NOMO-1 treated with DMSO at 0.1 percent for 48 hours (cell line): ENCODE results near the gene KNCN.

ENCODE experiments used
- DNase-seq: peaks from one replicate; lab custom pipeline; 2025; ENCODE audit not compliant: unreplicated experiment; lab: John Stamatoyannopoulos, UW

The KNCN gene

DNA sequence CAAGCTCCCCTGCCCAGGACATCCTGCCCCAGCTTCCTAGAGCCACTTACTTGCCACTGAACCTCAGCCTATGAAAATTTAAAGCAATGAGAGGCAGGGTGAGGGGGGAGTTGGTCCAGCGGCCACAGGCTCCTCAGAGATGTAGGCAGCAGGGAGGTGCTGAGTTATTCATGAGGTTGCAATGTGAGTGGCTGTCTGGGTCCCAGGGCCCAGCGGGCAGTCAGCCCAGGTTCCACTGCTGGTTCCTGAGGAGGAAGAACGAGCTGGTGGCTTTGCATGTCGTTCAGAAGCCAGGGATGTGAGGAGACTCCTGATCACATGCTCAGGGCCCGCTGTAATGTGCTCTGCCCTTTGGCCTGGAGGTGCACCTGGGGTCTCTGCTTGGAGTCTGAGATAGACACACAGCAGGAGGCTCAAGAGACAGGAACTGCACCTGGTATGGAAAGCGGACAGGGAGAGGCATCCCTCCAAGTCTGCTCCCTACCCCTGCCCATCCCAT, at the start of gene KNCN:
Gene KNCN, minus strand, starts transcription at position 51 of the 499 bp plus-strand sequence. CDS start 432 bp downstream, outside the sequence.
- DNase-seq, result no peak

GRCh38 chr1:46599059-46599970, 47.9 kb upstream of the KNCN start:
- DNase-seq, result no peak

GRCh38 chr1:46596846-46597245, 45.4 kb upstream of the KNCN start:
- no peak for DNase-seq

GRCh38 chr1:46596036-46596435, 44.6 kb upstream of the KNCN start:
- DNase-seq, result no peak

DNA sequence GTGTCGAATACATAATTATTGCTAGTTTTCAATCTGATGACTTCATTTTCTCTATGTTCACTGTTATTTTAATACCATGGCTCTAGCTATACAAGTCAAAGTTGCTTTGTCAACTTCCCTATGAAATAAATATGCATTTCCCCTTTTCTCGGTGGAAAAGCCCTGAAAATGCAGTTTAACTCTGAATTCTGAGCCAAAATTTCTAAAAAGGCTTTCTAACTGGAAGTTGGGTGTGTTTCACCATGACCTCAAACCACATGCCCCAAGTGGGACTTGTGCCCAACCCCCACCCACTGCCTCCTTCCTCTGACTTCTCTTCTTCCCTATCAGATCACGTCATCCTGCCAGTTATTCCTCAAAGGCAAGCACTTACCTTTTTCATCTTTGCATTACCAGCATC, 43.7 kb upstream of the KNCN start:
- DNase-seq, result peak; percentile 80

GRCh38 chr1:46594063-46594462, 42.6 kb upstream of the KNCN start:
- peak; percentile 17 for DNase-seq

- DNase-seq, result no peak
Observed at GRCh38 chr1:46592823-46593222, 41.4 kb upstream of the KNCN start.

GRCh38 chr1:46589529-46589928, 38.1 kb upstream of the KNCN start:
- DNase-seq, result no peak

DNA sequence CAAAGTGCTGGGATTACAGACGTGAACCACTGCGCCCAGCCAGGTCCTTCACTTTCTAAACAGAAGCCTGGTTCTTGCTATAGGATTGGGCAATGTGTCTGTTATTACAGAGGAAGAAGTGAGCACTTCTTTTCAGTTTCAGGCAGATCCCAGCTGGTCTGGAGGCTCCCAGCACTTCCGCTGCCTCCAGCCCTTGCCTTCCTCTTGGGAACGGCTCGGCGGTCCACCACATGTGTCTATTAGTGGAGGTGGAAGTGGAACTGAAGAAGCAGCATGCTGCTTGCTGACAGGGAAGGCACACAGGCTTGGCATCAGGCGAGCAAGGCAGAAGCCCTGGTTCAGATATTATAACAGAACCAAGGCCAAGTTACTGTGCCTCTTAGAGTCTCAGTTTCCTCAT, 35.6 kb upstream of the KNCN start:
- DNase-seq, result peak; percentile 91

DNA sequence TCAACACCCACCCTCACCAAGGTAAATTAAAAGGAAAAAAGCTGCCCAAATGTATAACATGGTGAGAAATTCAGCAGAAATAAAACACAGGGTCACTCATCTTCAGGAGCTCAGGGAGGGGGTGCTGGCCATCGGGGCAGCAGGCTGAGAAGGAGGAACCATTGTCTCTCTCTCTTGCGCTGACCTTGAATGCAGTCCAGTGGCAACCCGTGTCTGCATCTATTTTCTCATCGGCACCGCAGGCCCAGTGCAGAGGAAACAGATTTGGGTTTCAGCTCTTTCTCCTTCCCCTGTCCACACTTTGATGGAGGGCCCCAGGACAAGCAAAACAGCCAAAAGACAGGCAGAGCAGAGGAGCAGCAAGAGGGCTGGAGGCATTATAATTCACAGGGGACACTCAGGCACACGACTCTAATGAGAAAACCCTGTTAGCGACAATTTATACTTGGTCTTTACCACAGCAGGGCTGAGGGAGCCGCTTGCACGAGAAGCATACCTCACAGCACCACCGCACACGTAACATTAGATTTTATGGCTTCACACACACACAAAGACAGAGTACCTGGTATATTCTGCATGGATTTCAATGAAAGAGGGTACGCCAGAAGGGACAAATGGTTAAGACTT, 34.0 kb upstream of the KNCN start:
- no peak for DNase-seq

DNA sequence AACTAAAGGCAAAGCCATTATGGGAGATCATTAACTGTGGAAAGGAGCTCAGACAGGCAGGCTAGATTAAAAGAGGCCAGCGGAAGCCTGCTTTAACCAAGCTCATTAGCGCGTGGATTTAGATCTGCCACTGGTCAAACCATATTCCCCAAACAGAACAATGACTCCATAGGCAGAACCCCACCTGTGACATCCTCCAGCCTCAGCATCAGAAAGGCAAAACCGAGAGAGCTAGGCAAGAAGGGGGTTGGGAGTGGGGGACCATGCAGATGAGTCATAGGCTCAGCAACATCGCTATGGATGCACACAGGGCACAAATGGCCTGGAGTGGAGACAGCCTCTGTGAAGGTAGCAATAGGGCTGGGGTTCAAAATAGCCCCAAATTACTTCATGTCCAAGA, 32.0 kb upstream of the KNCN start:
- no peak for DNase-seq

DNA sequence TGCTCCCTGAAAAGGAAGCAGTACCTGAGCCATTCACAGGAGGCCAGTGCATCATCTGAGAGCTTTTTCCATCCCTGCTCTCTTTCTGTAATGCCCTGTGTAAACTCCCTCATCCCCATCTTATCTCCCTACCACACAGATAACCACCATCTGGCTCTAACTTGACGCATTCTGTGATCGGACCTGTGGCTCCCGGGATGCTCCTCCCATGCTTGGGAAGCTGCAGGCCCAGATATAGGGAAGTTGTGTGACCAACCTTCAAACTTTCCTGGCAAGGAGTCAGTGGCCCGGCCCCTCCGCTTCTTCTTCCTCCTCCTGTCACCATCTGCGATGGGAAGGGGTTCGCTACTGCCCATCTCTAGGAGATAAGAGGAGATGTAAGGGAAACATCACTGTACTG, 31.5 kb upstream of the KNCN start:
- no peak for DNase-seq

DNA sequence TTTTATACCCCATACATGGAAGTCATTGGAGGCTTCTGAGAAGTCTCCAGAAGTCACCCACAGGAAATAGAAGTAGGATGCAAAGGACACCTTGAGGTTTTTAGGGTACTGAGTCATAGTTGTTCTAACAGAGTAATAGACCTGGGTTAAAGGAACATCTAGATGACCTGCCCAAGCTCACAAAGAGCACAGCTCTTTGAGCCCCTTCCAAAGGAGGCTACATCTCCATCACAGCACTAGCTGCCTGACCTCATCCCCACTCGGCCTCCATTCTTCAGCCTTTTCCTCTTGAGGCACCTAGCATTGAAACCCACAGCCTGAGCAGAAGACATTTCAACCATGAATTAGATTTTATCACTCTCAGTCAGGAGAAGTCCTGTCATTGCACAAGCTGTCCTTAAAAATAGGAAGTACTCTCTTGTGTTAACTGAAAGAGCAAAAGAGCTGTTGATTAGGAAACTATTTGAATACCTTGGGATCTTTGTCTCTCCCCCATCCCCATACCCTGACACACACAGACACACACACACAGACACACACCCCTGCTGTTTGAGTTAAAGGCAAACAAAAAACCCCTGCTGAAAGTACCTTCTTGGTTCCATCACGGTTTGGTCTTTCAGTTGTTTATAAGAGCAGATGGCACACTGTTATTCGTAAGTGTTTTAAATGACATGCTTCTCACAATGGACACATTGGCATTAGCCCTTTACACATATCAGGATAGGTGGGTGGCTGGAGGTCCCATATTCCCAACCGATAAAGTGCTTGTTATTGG, 30.4 kb upstream of the KNCN start:
- DNase-seq, result peak; percentile 96

GRCh38 chr1:46580140-46580903, 28.9 kb upstream of the KNCN start:
- peak; percentile 86 for DNase-seq

GRCh38 chr1:46577671-46578070, 26.2 kb upstream of the KNCN start:
- no peak for DNase-seq

DNA sequence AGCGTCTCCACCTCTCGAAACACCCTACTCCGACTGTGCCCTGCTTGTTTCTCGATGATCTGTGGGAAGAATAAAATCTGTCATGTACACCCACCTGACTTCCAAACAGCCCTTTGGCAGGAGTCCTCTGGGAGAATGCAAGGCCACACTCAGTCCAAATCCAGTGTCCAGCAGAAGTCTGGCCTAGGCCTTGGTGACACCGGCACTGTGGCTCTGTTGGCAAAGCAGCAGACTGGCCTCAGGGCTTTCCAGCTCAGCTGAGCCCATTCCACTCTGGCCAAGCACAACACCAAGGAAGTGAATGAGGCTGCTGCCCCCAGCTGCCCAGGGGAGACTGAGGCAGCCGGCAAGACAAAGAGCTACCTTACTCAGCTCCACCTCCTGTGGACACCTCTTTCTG, 25.1 kb upstream of the KNCN start:
- no peak for DNase-seq

GRCh38 chr1:46575778-46576177, 24.3 kb upstream of the KNCN start:
- DNase-seq, result no peak

DNA sequence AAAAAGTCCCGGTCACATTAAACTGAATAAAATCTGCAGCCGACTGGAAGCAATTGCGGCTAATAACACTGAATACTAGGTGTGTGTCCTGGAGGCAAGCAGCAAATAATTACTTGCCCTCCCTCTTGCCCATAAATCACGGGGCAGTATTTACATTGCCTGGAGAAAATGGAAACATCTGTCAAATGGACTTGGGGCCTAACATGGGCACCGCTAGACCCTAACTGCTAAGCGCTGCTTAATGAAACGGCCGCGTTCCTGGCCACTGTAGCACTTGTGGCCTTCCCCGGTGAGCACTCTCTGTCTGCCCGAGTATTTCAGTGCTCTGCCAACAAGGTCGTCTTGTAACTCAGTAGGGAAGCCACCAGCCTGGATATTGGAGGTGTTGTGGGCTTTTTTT, 23.9 kb upstream of the KNCN start:
- no peak for DNase-seq

GRCh38 chr1:46571691-46572225, 20.3 kb upstream of the KNCN start:
- DNase-seq, result no peak

GRCh38 chr1:46569884-46570725, 18.7 kb upstream of the KNCN start:
- no peak for DNase-seq
